Stimulated activated CD8-positive, alpha-beta memory T cell treated with anti-CD3 and anti-CD28 coated beads, Interleukin-4, amount 100 ng/mL, for 24 hours (primary cell): ENCODE results near the gene PDE4DIP.
A peak's percentile ranks its signal among the peaks of the same experiment; 100 is the strongest.
"Not testable (repeated sequence)": the region's sequence is repeated elsewhere in the genome, so short reads cannot be mapped to it uniquely, and the experiment has no call there.

Source experiments
- DNase-seq: peaks from one replicate; pipeline ENCODE4 v3.0.0-alpha.2; 2020; ENCODE audit warnings: low read depth

Gene PDE4DIP

GRCh38 chr1:148844220-148844619 lies at the start of gene PDE4DIP:
Gene PDE4DIP, plus strand, starts transcription at chr1:148844428. Its CDS starts 347 bp downstream, at chr1:148844775.
- peak; percentile 34 for DNase-seq

DNA sequence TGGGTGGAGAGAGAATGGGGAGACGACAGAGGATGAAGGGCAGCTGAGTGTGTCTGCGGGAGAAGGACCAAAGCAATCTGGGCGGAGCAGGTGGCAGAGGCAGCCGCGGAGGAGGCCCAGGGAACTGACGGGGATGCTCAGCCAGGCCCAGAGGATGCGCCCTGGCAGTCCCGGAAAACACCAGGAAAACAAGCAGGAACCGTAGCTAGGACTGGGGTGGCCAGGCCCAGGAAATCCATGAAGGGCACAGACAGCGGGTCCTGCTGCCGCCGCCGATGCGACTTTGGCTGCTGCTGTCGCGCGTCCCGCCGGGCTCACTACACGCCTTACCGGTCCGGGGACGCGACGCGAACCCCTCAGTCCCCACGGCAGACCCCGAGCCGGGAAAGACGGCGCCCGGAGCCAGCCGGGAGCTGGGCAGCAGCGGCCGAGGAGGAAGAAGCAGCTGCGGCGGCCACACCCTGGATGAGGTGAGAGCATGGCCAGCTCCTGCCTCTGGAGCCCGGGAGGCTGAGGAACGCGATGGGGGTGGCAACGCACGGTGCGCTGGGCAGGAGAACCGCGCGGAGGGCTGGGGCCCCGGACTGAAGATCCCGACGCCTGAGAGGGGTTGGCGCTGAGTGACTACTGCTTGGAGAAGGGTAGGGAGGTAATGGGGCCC lies 35.8 kb upstream of the PDE4DIP start:
- not testable (repeated sequence) for DNase-seq

- not testable (repeated sequence) for DNase-seq
These were observed 35.3 kb upstream of the PDE4DIP start for GRCh38 chr1:148808929-148809283.

GRCh38 chr1:148822180-148822579 lies 22.0 kb upstream of the PDE4DIP start:
- not testable (repeated sequence) for DNase-seq

GRCh38 chr1:148823822-148824221 lies 20.4 kb upstream of the PDE4DIP start:
- not testable (repeated sequence) for DNase-seq

DNA sequence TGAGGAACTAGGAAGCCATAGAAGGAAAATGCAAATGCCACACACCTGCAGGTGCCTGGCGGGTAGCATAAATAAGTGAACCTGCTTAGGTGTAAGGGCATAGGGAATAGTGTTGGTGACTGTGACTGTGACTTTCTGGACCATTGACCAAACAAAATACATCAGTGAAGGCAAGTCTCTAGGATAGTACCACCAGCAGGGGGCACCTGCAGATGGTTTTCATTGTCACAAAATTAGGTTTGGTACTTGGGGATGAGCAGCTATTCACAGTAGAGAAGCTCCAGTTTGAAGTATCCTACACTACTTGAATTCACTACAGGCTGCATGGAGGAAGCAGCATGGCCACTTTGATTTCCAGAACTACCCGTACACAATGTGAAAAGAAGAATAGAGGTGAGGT lies 19.2 kb upstream of the PDE4DIP start:
- not testable (repeated sequence) for DNase-seq

DNA sequence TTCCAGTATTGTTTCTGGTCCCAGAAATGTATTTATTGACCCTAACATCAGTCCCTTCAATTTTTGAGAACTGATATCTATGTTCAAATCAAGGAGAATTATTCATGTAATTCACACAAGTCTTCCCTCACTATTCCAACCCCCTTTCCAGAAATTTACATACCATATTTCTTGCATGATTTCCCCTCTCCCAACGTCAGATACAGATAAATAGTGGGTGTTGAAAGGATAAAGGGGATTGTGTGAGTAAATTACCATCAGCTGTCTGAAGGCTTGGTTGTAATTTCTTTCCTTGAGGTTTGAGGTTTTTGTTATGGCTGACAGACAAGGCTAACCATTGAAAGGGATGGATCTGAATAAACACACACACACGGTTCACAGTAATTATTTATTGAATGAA lies 15.7 kb upstream of the PDE4DIP start:
- DNase-seq: not testable (repeated sequence)

DNA sequence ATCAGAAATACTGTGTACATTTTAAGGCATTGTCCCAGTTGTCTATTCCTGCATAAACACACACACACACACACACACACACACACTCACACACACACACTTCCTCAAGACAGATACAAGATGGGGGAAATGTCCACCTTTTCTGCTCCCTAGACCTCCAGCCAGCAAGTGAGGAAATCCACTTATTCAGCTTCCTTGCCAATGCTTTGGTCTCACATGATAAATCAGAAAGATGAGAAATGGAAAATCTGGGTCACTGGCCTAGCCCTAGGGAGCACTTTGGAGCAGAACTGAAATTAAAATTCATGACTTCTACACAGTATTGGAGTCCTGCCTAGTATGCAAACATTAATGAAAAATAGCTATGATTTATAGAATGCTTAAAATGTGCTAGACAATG lies 15.3 kb upstream of the PDE4DIP start:
- DNase-seq: not testable (repeated sequence)

GRCh38 chr1:148829365-148829764 lies 14.9 kb upstream of the PDE4DIP start:
- DNase-seq: not testable (repeated sequence)

GRCh38 chr1:148841262-148841661 lies 3.0 kb upstream of the PDE4DIP start:
- not testable (repeated sequence) for DNase-seq

GRCh38 chr1:148844651-148845050 lies 423 bp downstream of the PDE4DIP start:
- DNase-seq: not testable (repeated sequence)

DNA sequence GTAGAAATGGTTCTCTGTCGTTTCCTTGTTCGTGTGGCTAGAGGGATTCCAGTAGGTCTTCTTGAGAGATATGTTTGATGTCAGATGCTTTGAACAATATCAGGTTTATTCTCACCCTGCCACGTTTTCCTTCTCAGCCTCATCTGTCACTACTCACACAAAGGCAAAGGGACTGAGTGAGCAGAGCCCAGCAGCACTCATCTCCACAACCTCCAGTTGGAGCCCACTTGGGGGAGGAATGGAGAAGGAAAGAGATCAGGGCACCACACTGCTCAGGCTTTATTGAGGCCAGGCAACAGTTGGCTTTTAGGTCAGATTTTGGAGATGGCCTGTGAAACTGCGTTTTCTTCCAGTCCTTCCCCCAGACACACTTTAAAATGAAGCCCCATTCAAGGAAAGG lies 840 bp downstream of the PDE4DIP start:
- DNase-seq: not testable (repeated sequence)

GRCh38 chr1:148850347-148850746 lies 6.1 kb downstream of the PDE4DIP start:
- not testable (repeated sequence) for DNase-seq

GRCh38 chr1:148850840-148851239 lies 6.6 kb downstream of the PDE4DIP start:
- not testable (repeated sequence) for DNase-seq

DNA sequence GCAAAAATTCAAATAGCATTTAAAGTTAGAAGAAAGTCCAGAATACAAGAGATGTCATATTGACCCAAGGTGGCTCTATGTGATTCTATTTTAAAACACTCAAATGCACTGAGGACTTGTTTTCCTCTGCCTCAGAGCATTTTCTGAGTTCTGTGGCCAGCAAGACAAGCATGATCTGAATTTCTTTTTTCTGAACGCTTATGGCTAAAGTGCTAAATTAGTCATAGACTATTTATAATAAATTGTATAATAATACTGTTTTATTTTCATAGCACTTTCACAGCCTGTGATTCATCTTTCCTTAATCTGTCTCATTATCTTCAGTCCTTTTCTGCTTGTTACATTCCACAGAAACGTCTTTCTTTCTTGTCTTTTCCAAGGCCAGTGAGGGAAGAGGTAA lies 7.5 kb downstream of the PDE4DIP start:
- DNase-seq: not testable (repeated sequence)

DNA sequence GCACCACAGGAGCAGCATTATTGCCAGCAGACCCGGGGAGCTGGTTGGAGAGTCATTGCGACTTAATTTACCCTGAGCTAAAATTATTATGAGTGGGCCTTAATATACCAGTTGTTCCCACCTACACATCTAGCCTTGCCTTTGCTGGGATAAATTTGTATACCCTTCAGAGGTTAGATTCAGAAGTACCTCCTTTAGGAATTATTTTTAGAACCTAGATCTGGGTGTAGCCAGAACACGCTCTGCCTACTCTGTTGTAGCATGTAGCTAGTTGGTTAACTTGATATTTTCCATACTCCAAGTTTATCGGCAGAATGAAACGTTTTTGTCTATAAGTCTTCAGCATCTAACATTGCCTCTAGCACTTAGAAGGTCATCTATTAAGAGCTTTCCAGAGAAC lies 9.1 kb downstream of the PDE4DIP start:
- DNase-seq: not testable (repeated sequence)

- DNase-seq: not testable (repeated sequence)
These were observed 9.8 kb downstream of the PDE4DIP start for GRCh38 chr1:148854063-148854462.

GRCh38 chr1:148855367-148855766 lies 11.1 kb downstream of the PDE4DIP start:
- DNase-seq: not testable (repeated sequence)

DNA sequence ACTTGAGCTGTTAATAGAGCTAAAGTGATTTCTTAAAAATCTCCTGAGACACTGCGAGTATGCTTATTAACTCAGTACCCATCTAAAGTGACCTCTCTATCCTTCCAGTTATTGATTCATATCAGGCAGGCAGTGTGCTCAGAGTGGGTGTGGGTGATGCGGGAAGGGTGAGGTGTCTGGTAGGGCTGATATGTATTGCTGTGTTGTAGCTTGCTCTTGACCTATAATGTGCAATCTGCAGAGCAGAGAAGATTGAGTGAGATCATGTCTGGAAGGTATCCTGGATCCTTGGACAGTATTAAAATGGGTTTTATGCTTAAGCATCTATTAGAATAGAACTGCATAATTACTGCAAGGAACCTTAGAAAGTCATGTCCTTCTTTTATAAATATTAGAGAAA lies 15.8 kb downstream of the PDE4DIP start:
- DNase-seq: not testable (repeated sequence)

GRCh38 chr1:148860579-148861259 lies 16.5 kb downstream of the PDE4DIP start:
- DNase-seq: not testable (repeated sequence)

- DNase-seq: not testable (repeated sequence)
These were observed 18.4 kb downstream of the PDE4DIP start for GRCh38 chr1:148862590-148862989.

DNA sequence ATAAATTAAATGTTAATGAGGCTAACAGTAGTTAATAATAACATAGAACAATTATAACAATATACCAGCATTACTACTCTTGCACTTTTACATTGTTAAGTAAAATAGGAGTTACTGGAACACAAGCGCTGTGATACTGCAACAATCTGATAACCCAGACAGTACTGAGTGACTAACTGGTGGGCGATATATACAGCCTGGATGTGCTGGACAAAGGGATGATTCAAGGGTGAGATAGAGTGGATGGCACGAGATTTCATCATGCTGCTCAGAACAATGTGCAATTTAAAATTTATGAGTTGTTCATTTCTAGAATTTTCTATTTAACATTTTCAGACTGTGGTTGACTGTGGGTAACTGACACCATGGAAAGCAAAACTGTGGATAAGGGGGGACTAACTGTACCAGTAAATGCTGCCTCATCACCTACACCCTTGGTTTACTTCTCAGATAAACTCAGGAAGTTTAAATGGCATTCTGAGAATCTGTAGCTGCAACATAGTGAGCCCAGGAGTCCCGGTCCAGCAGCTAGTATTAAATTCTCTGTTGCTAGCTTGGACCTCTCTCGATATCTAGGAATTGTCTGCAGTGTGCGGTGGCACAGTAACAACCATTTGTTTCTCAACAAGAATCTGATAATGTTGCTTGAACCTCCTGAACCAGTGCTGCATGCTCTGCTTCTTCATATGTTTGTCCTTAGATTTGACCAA lies 24.9 kb downstream of the PDE4DIP start:
- DNase-seq: not testable (repeated sequence)

GRCh38 chr1:148869634-148869961 lies 25.4 kb downstream of the PDE4DIP start:
- not testable (repeated sequence) for DNase-seq
